Adrenal gland (tissue), 5 donors: ENCODE data around the gene SUSD6.

ENCODE experiments used
- CTCF ChIP-seq, 6 experiments: fragments of 450-650 bp in 4 of 6; fragments of 200-600 bp in 2 of 6; sonication (generic) in 1 of 6; IDR thresholded peaks; 1 replicate in 5 of 6; 2 replicates in 1 of 6; pipeline versions ENCODE4 v1.5.1 to v1.8.0; 2016 to 2021; ENCODE audit warnings: antibody characterized with exemption in 6 of 6, mild to moderate bottlenecking in 2 of 6, moderate library complexity in 1 of 6
- POLR2A ChIP-seq, 2 donors: fragments of 450-650 bp; IDR thresholded peaks; one replicate each; pipeline ENCODE4 v1.6.1; 2017; ENCODE audit warnings: antibody characterized with exemption in 2 of 2, mild to moderate bottlenecking in 2 of 2, moderate library complexity in 1 of 2
- donor health status: DM: no; HTN: no; CAD: no.

- TF ChIP-seq CTCF (IDR thresholded peaks at IDR 0.05) (no peak), POLR2A (IDR thresholded peaks at IDR 0.05) (no peak)
Observed at GRCh38 chr14:69711065-69711464, 99.7 kb downstream of the SUSD6 start.
